WTC11 (cell line): ENCODE data around the gene FYN. TPM values are rescaled to one million over a fixed set of nuclear protein-coding genes. Genes with fewer than 3 reads are reported as not detected.

Experiments
- ATAC-seq: fragments of 200-7000 bp; cut with Tn5 transposase; 2 replicates; pipeline ENCODE4 v1.10.0; 2021; ENCODE audit warnings: mild to moderate bottlenecking, moderate library complexity
- CTCF ChIA-PET: fragments of 300-600 bp; sonication (Branson Sonifier 250); formaldehyde crosslinking; loops from one replicate; lab custom pipeline; 2021; ENCODE audit warnings: antibody characterized with exemption; lab: Charles Lee
- POLR2A ChIA-PET: fragments of 350-600 bp; sonication (Branson Sonifier 250); formaldehyde crosslinking; loops from one replicate; lab custom pipeline; 2021; ENCODE audit warnings: antibody characterized with exemption; lab: Charles Lee
- DNase-seq: peaks from one replicate; pipeline ENCODE4 v3.0.0; 2021; ENCODE audit warnings: low spot score
- H3K27ac Mint-ChIP-seq: 2 replicates; pipeline ENCODE4 v1.8.0; 2021; ENCODE audit warnings: mixed read lengths
- H3K27me3 Mint-ChIP-seq: 2 replicates; pipeline ENCODE4 v1.8.0; 2021; ENCODE audit warnings: low read depth, mild to moderate bottlenecking, moderate library complexity, mixed read lengths
- H3K36me3 Mint-ChIP-seq: 2 replicates; pipeline ENCODE4 v1.8.0; 2021; ENCODE audit warnings: mixed read lengths
- H3K4me1 Mint-ChIP-seq: 2 replicates; pipeline ENCODE4 v1.8.0; 2022; ENCODE audit warnings: mixed read lengths
- H3K4me3 Mint-ChIP-seq: 2 replicates; pipeline ENCODE4 v1.8.0; 2021; ENCODE audit warnings: mild to moderate bottlenecking, moderate library complexity, mixed read lengths
- H3K9me3 Mint-ChIP-seq: 2 replicates; pipeline ENCODE4 v1.8.0; 2021; ENCODE audit warnings: mixed read lengths
- FOXP1 ChIP-seq: sonication (generic); formaldehyde crosslinking; IDR thresholded peaks from 2 replicates; pipeline ENCODE4 v1.8.0; 2022; ENCODE audit warnings: missing genetic modification reagents, mild to moderate bottlenecking, moderate library complexity, borderline replicate concordance
- GRHL2 ChIP-seq: fragments of 250-450 bp; sonication (Bioruptor Pico); IDR thresholded peaks from 2 replicates; pipeline ENCODE4 v1.8.0; 2022; ENCODE audit warnings: mild to moderate bottlenecking, moderate library complexity; ENCODE audit not compliant: insufficient replicate concordance, severe bottlenecking
- MYBL2 ChIP-seq: sonication (generic); formaldehyde crosslinking; IDR thresholded peaks from 2 replicates; pipeline ENCODE4 v1.8.1; 2023; ENCODE audit warnings: mild to moderate bottlenecking, moderate library complexity, missing genetic modification reagents
- NFATC4 ChIP-seq: fragments of 250-450 bp; sonication (Bioruptor Pico); IDR thresholded peaks from 2 replicates; pipeline ENCODE4 v1.9.0; 2021; ENCODE audit warnings: mild to moderate bottlenecking
- NR3C1 ChIP-seq: sonication (generic); formaldehyde crosslinking; conservative IDR thresholded peaks from 2 replicates; pipeline ENCODE4 v1.8.1; 2023; ENCODE audit warnings: low read depth, mild to moderate bottlenecking, missing genetic modification reagents
- OVOL2 ChIP-seq: fragments of 250-450 bp; sonication (Bioruptor Pico); IDR thresholded peaks from 2 replicates; pipeline ENCODE4 v1.9.0; 2021; ENCODE audit warnings: mild to moderate bottlenecking, borderline replicate concordance
- RELA ChIP-seq: sonication (generic); formaldehyde crosslinking; IDR thresholded peaks from 2 replicates; pipeline ENCODE4 v1.8.1; 2022; ENCODE audit warnings: missing genetic modification reagents, mild to moderate bottlenecking, borderline replicate concordance
- SMAD4 ChIP-seq: sonication (generic); formaldehyde crosslinking; IDR thresholded peaks from 2 replicates; pipeline ENCODE4 v1.8.0; 2022; ENCODE audit warnings: mild to moderate bottlenecking, missing genetic modification reagents
- SOX15 ChIP-seq: fragments of 250-450 bp; sonication (Bioruptor Pico); IDR thresholded peaks from 2 replicates; pipeline ENCODE4 v1.9.0; 2021; ENCODE audit warnings: mild to moderate bottlenecking
- ZNF138 ChIP-seq: sonication (generic); formaldehyde crosslinking; conservative IDR thresholded peaks from 2 replicates; pipeline ENCODE4 v1.8.1; 2022; ENCODE audit warnings: mild to moderate bottlenecking, moderate library complexity, missing genetic modification reagents
- ZNF232 ChIP-seq: sonication (generic); formaldehyde crosslinking; IDR thresholded peaks from 2 replicates; pipeline ENCODE4 v1.8.0; 2022; ENCODE audit warnings: mild to moderate bottlenecking, missing genetic modification reagents
- ZNF263 ChIP-seq: sonication (generic); formaldehyde crosslinking; IDR thresholded peaks from 2 replicates; pipeline ENCODE4 v1.8.1; 2022; ENCODE audit warnings: low read depth, mild to moderate bottlenecking, moderate library complexity, missing genetic modification reagents
- ZNF396 ChIP-seq: fragments of 250-450 bp; sonication (Bioruptor Pico); IDR thresholded peaks from 2 replicates; pipeline ENCODE4 v1.8.0; 2021; ENCODE audit warnings: mild to moderate bottlenecking, moderate library complexity, borderline replicate concordance
- ZNF416 ChIP-seq: fragments of 250-450 bp; sonication (Bioruptor Pico); IDR thresholded peaks from 2 replicates; pipeline ENCODE4 v1.9.0; 2021; ENCODE audit warnings: mild to moderate bottlenecking, inconsistent platforms
- ZNF671 ChIP-seq: fragments of 250-450 bp; sonication (Bioruptor Pico); IDR thresholded peaks from 2 replicates; pipeline ENCODE4 v1.8.0; 2021; ENCODE audit warnings: mild to moderate bottlenecking
- total RNA-seq: library from RNA; stranded (reverse); gene quantifications from 3 replicates; pipeline ENCODE4 v1.2.3, GENCODE V29; 2021
- TF ChIP-seq, protein P1 (sequence below): fragments of 250-450 bp; sonication (Bioruptor Pico); IDR thresholded peaks from 2 replicates; pipeline ENCODE4 v1.8.0; 2021; ENCODE audit warnings: mild to moderate bottlenecking
- TF ChIP-seq, protein P2 (sequence below): sonication (generic); formaldehyde crosslinking; IDR thresholded peaks from 2 replicates; pipeline ENCODE4 v1.8.0; 2022; ENCODE audit warnings: missing genetic modification reagents
- TF ChIP-seq, protein P3 (sequence below): sonication (generic); formaldehyde crosslinking; IDR thresholded peaks from 2 replicates; pipeline ENCODE4 v1.8.0; 2023; ENCODE audit warnings: missing genetic modification reagents, mild to moderate bottlenecking, borderline replicate concordance
- TF ChIP-seq, protein P4 (sequence below): sonication (generic); formaldehyde crosslinking; conservative IDR thresholded peaks from 2 replicates; pipeline ENCODE4 v1.8.1; 2023; ENCODE audit warnings: mild to moderate bottlenecking, low read depth, missing genetic modification reagents, moderate library complexity
- TF ChIP-seq, protein P5 (sequence below): fragments of 250-450 bp; sonication (Bioruptor Pico); IDR thresholded peaks from 2 replicates; pipeline ENCODE4 v1.9.0; 2021; ENCODE audit warnings: moderate library complexity, mild to moderate bottlenecking, inconsistent platforms, borderline replicate concordance
- TF ChIP-seq, protein P6 (sequence below): sonication (generic); formaldehyde crosslinking; IDR thresholded peaks from 2 replicates; pipeline ENCODE4 v1.8.1; 2023; ENCODE audit warnings: mild to moderate bottlenecking, missing genetic modification reagents, moderate library complexity
- TF ChIP-seq, protein P7 (sequence below): sonication (generic); formaldehyde crosslinking; IDR thresholded peaks from 2 replicates; pipeline ENCODE4 v1.8.0; 2023; ENCODE audit warnings: mild to moderate bottlenecking, missing genetic modification reagents

Gene FYN
- total RNA-seq, 1 experiment from 2014 or later = 63.9 TPM

DNA sequence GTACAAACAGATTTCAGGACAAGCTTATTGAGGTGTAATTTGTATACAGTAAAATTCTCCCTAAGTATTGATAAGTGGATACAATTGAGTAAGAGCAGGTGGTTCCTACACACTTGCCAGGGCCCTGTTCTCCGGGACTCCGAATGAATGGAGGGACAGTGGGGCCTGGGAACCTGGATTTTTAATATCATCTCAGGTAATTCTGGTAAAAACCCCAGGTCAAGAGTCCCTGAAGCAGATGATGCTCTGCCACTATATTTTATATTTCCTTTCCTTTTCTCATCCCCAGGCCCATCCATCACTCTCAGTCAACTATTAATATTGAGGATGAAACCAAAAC is 104.9 kb downstream of the FYN start:
- POLR2A ChIA-PET = no interaction called here

DNA sequence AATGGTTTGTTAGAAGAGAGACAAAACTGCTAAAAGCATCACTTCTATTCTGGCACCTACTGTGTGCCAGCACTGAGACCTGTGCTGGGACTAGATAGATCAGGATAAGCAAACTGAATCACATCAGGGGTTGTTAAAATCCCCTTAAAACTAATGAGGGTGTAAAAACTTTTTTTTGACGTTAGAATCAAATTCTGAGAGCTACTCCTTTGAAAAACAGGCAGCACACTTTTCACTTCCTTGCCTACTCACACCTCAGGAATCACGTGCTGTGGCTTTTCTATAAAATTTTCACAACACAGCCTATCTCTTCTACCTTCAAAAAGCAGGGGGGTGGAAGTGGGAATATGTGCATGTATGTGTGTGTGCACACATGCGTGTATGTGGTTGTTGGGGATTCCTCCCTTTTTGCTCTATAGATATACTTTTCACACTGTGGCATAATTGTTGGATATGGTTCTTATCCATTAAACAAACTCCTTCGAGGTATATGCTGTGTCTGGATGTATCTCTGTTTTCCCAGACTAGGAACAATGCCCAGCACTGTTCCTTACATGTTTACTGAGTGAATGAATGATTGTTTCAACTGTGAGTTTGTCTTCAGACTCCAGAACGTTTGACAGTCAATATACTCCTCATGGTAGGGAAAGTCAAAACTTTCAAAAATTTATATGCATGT is 105.4 kb downstream of the FYN start:
- Mint-ChIP-seq H3K9me3 (no peaks in the 10 kb centered on the region), H3K36me3 (no peaks in the 10 kb centered on the region), H3K27ac (no peak overlapping the region), H3K4me3 (no peak overlapping the region), H3K27me3 (no peaks in the 10 kb centered on the region), H3K4me1 (peaks cover 60% of the 10 kb centered on the region)
- ATAC-seq (no peak), DNase-seq (no peak)
- CTCF ChIA-PET = no interaction called here
- POLR2A ChIA-PET = no interaction called here
- no peak for TF ChIP-seq OVOL2 (CRISPR knock-in tag)
- TF ChIP-seq, protein P1, sequence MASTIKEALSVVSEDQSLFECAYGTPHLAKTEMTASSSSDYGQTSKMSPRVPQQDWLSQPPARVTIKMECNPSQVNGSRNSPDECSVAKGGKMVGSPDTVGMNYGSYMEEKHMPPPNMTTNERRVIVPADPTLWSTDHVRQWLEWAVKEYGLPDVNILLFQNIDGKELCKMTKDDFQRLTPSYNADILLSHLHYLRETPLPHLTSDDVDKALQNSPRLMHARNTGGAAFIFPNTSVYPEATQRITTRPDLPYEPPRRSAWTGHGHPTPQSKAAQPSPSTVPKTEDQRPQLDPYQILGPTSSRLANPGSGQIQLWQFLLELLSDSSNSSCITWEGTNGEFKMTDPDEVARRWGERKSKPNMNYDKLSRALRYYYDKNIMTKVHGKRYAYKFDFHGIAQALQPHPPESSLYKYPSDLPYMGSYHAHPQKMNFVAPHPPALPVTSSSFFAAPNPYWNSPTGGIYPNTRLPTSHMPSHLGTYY (CRISPR knock-in tag) = no peak
- TF ChIP-seq, protein P2, sequence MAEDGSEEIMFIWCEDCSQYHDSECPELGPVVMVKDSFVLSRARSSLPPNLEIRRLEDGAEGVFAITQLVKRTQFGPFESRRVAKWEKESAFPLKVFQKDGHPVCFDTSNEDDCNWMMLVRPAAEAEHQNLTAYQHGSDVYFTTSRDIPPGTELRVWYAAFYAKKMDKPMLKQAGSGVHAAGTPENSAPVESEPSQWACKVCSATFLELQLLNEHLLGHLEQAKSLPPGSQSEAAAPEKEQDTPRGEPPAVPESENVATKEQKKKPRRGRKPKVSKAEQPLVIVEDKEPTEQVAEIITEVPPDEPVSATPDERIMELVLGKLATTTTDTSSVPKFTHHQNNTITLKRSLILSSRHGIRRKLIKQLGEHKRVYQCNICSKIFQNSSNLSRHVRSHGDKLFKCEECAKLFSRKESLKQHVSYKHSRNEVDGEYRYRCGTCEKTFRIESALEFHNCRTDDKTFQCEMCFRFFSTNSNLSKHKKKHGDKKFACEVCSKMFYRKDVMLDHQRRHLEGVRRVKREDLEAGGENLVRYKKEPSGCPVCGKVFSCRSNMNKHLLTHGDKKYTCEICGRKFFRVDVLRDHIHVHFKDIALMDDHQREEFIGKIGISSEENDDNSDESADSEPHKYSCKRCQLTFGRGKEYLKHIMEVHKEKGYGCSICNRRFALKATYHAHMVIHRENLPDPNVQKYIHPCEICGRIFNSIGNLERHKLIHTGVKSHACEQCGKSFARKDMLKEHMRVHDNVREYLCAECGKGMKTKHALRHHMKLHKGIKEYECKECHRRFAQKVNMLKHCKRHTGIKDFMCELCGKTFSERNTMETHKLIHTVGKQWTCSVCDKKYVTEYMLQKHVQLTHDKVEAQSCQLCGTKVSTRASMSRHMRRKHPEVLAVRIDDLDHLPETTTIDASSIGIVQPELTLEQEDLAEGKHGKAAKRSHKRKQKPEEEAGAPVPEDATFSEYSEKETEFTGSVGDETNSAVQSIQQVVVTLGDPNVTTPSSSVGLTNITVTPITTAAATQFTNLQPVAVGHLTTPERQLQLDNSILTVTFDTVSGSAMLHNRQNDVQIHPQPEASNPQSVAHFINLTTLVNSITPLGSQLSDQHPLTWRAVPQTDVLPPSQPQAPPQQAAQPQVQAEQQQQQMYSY (CRISPR knock-in tag) = no peak
- TF ChIP-seq, protein P3, sequence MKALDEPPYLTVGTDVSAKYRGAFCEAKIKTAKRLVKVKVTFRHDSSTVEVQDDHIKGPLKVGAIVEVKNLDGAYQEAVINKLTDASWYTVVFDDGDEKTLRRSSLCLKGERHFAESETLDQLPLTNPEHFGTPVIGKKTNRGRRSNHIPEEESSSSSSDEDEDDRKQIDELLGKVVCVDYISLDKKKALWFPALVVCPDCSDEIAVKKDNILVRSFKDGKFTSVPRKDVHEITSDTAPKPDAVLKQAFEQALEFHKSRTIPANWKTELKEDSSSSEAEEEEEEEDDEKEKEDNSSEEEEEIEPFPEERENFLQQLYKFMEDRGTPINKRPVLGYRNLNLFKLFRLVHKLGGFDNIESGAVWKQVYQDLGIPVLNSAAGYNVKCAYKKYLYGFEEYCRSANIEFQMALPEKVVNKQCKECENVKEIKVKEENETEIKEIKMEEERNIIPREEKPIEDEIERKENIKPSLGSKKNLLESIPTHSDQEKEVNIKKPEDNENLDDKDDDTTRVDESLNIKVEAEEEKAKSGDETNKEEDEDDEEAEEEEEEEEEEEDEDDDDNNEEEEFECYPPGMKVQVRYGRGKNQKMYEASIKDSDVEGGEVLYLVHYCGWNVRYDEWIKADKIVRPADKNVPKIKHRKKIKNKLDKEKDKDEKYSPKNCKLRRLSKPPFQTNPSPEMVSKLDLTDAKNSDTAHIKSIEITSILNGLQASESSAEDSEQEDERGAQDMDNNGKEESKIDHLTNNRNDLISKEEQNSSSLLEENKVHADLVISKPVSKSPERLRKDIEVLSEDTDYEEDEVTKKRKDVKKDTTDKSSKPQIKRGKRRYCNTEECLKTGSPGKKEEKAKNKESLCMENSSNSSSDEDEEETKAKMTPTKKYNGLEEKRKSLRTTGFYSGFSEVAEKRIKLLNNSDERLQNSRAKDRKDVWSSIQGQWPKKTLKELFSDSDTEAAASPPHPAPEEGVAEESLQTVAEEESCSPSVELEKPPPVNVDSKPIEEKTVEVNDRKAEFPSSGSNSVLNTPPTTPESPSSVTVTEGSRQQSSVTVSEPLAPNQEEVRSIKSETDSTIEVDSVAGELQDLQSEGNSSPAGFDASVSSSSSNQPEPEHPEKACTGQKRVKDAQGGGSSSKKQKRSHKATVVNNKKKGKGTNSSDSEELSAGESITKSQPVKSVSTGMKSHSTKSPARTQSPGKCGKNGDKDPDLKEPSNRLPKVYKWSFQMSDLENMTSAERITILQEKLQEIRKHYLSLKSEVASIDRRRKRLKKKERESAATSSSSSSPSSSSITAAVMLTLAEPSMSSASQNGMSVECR (CRISPR knock-in tag) = no peak
- no peak for TF ChIP-seq ZNF138 (CRISPR knock-in tag)
- no peak for TF ChIP-seq ZNF416 (CRISPR knock-in tag)
- TF ChIP-seq, protein P4, sequence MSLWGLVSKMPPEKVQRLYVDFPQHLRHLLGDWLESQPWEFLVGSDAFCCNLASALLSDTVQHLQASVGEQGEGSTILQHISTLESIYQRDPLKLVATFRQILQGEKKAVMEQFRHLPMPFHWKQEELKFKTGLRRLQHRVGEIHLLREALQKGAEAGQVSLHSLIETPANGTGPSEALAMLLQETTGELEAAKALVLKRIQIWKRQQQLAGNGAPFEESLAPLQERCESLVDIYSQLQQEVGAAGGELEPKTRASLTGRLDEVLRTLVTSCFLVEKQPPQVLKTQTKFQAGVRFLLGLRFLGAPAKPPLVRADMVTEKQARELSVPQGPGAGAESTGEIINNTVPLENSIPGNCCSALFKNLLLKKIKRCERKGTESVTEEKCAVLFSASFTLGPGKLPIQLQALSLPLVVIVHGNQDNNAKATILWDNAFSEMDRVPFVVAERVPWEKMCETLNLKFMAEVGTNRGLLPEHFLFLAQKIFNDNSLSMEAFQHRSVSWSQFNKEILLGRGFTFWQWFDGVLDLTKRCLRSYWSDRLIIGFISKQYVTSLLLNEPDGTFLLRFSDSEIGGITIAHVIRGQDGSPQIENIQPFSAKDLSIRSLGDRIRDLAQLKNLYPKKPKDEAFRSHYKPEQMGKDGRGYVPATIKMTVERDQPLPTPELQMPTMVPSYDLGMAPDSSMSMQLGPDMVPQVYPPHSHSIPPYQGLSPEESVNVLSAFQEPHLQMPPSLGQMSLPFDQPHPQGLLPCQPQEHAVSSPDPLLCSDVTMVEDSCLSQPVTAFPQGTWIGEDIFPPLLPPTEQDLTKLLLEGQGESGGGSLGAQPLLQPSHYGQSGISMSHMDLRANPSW (CRISPR knock-in tag) = no peak
- TF ChIP-seq ZNF671 (CRISPR knock-in tag) = no peak
- no peak for TF ChIP-seq ZNF232
- TF ChIP-seq RELA (CRISPR knock-in tag) = no peak

More for the DNA sequence above, 104.9 kb downstream of the FYN start:
- H3K36me3 Mint-ChIP-seq = no peaks in the 10 kb centered on the region
- TF ChIP-seq ZNF263 (CRISPR knock-in tag) (no peak), ZNF396 (CRISPR knock-in tag) (no peak), SOX15 (no peak), RELA (CRISPR knock-in tag) (no peak), NFATC4 (CRISPR knock-in tag) (no peak), MYBL2 (CRISPR knock-in tag) (no peak), FOXP1 (no peak), SMAD4 (CRISPR knock-in tag) (no peak), GRHL2 (no peak), NR3C1 (CRISPR knock-in tag) (no peak)
- TF ChIP-seq, protein P5, sequence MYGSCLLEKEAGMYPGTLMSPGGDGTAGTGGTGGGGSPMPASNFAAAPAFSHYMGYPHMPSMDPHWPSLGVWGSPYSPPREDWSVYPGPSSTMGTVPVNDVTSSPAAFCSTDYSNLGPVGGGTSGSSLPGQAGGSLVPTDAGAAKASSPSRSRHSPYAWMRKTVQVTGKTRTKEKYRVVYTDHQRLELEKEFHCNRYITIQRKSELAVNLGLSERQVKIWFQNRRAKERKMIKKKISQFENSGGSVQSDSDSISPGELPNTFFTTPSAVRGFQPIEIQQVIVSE = no peak
- TF ChIP-seq, protein P6, sequence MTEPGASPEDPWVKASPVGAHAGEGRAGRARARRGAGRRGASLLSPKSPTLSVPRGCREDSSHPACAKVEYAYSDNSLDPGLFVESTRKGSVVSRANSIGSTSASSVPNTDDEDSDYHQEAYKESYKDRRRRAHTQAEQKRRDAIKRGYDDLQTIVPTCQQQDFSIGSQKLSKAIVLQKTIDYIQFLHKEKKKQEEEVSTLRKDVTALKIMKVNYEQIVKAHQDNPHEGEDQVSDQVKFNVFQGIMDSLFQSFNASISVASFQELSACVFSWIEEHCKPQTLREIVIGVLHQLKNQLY (CRISPR knock-in tag) = no peak
- TF ChIP-seq, protein P7, sequence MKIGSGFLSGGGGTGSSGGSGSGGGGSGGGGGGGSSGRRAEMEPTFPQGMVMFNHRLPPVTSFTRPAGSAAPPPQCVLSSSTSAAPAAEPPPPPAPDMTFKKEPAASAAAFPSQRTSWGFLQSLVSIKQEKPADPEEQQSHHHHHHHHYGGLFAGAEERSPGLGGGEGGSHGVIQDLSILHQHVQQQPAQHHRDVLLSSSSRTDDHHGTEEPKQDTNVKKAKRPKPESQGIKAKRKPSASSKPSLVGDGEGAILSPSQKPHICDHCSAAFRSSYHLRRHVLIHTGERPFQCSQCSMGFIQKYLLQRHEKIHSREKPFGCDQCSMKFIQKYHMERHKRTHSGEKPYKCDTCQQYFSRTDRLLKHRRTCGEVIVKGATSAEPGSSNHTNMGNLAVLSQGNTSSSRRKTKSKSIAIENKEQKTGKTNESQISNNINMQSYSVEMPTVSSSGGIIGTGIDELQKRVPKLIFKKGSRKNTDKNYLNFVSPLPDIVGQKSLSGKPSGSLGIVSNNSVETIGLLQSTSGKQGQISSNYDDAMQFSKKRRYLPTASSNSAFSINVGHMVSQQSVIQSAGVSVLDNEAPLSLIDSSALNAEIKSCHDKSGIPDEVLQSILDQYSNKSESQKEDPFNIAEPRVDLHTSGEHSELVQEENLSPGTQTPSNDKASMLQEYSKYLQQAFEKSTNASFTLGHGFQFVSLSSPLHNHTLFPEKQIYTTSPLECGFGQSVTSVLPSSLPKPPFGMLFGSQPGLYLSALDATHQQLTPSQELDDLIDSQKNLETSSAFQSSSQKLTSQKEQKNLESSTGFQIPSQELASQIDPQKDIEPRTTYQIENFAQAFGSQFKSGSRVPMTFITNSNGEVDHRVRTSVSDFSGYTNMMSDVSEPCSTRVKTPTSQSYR (CRISPR knock-in tag) = no peak
- TF ChIP-seq, all 79 proteins: peak for 0
- Mint-ChIP-seq H3K27ac (no peak overlapping the region), H3K4me1 (peaks cover 56% of the 10 kb centered on the region), H3K9me3 (no peaks in the 10 kb centered on the region), H3K27me3 (no peaks in the 10 kb centered on the region), H3K4me3 (no peak overlapping the region)
- CTCF ChIA-PET = no interaction called here
- DNase-seq (no peak), ATAC-seq (no peak)
